Epithelial cell of esophagus (primary cell): Measurements from ENCODE around the gene EEF2.
"Not testable (repeated sequence)": the region's sequence is repeated elsewhere in the genome, so short reads cannot be mapped to it uniquely, and the experiment has no call there.

Experiments used
- DNase-seq: peaks from one replicate; pipeline ENCODE4 v3.0.0; 2010; ENCODE audit warnings: low read depth
- H3K4me3 ChIP-seq: 2 replicates; pipeline ENCODE4 v1.5.1; 2011; ENCODE audit warnings: mild to moderate bottlenecking, low read length, control low read depth
- CTCF ChIP-seq: IDR thresholded peaks from 2 replicates; pipeline ENCODE4 v1.5.1; 2011; ENCODE audit warnings: low read depth, mild to moderate bottlenecking, low read length, control low read depth, inconsistent platforms; ENCODE audit not compliant: insufficient read depth; ENCODE audit errors: missing control alignments

Gene EEF2

GRCh38 chr19:3942790-3943409 lies 42.4 kb downstream of the EEF2 start:
- no peak overlapping the region for H3K4me3 ChIP-seq
- TF ChIP-seq CTCF: no peak
- no peak for DNase-seq

GRCh38 chr19:3938300-3938950 lies 46.8 kb downstream of the EEF2 start:
- not testable (repeated sequence) for H3K4me3 ChIP-seq, DNase-seq

GRCh38 chr19:3936506-3937442 lies 48.5 kb downstream of the EEF2 start:
- no peak for DNase-seq
- no peak overlapping the region for H3K4me3 ChIP-seq
- no peak for TF ChIP-seq CTCF

- no peak within 1 kb of the TSS for H3K4me3 ChIP-seq
- TF ChIP-seq CTCF: no peak
- no peak for DNase-seq
Observed at GRCh38 chr19:3932931-3933810, 52.1 kb downstream of the EEF2 start, which contains the start of gene NMRK2. Gene NMRK2 (plus strand): TSS chr19:3933069. CDS start chr19:3933672, 603 bp downstream.

GRCh38 chr19:3931041-3931440 lies 54.2 kb downstream of the EEF2 start:
- no peak for TF ChIP-seq CTCF
- no peak for DNase-seq
- no peak overlapping the region for H3K4me3 ChIP-seq
